CD4-positive, alpha-beta T cell treated with Interleukin-17A for 1 hour (primary cell): ENCODE measurements around the gene SRBD1.

Source experiments
- DNase-seq: peaks from one replicate; pipeline ENCODE4 v3.0.0-alpha.2; 2020

The SRBD1 gene

DNA sequence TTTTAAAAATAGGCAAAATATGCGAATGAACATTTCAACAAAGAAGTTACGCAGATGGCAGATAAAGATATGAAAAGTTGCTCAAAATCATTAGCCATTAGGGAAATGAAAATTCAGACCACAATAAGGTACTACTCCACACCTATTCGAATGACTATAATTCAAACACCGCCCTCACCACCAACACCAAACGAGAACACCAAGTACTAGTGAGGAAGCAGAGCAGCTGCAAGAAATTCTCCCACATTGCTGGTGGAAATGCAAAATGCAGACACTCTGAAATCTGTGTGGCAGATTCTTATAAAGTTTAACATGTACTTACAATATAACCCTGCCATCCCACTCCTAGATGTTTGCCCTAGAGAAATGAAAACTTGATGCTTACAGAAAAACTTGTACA lies 23.2 kb upstream of the SRBD1 start:
- no peak for DNase-seq

DNA sequence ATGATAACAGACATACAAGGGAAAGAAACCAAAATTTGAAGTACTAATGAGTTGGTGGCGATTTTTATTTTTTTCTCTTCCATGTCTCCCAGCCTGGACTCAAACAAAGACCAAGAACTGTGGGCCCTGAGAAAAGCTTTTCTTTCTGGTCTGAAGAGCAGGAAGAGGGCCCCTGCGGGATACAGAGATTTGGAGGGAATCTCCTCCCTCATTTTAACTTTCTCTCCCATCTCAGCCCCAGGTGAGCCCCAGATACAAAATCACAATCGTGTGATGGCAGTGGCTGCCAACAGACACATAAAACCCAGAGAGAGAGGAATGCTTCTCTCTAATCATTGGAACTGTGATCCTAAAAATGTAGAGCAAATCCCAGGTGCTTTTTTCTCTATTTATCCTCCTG lies 20.9 kb upstream of the SRBD1 start:
- no peak for DNase-seq

- no peak for DNase-seq
Measured at GRCh38 chr2:45631319-45631718, 20.3 kb upstream of the SRBD1 start.

DNA sequence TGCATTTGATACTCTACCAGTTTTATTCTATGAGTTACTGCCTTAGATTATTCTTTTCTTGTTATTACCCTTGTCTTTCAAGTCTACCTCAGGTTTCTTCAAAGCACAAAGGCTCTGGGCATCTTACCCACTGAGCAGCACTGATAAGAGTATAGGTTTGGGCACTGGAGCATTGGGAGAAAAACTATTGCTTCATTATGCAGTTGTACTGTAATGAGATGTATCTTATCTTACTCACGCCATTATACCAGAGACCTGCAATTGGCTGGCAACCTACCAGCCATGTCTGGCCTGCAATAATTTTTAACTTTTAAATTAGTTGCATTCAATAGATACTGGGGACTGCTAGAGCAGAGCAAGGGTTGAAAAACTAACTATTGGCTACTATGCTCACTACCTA lies 18.9 kb upstream of the SRBD1 start:
- no peak for DNase-seq

GRCh38 chr2:45627911-45628310 lies 16.8 kb upstream of the SRBD1 start:
- no peak for DNase-seq

DNA sequence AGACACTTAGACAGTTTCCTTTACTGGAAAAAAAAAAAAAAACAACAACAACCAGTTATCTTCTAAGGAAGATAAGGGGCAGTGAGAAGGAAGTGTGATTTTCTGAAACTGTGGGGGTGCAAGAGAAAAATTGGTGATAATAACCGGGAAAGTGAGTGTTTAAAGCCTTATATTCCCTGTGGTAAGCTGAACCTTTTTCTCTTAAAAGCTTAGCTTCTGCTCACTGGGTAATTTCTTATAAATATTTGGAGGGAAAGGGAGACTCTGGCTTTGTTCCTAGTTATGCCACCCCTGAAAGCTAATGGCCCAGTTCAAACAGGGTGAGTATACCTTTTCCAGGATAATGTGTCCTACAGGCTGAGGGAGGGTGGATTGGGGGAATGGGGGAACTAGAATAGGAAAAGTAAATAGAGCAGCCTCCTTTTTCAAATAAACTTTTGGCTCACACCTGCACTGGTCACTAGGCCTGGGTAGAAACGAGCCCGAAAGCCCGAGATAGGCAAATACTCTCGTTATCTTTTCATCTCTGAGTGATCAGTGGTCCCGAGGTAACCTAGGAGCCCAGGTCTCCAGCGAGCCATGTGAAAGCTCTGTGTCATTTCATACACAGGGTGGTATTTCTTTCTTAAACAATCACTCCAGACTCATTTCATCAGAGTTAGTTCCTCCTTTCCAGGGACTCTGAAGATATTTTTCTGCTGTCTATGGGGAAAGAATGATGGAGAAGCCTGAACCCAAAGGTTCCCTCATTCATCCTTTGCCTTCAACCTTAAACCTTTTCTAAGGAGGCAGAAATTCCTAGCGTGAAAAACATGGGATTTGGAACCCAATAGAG lies 15.5 kb upstream of the SRBD1 start:
- DNase-seq = no peak

- no peak for DNase-seq
Measured at GRCh38 chr2:45625824-45626223, 14.8 kb upstream of the SRBD1 start.

DNA sequence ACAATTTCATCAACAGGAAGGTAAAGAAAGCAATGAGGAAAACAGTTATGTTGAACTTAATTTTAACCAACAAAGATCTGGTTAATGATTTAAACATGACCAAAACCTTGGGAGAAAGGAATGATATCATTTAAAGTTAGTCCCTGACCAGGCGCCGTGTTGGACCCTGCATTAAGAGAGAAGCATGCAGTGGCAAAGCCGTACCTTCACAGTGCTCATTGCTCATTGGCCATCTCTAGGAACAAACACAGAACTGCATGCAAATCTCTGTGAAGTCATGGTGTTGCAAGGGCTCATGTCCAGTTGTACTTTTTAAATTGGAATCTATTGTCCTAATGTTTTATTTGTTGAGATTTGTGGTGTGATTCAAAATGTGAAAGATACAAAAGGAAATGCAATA lies 12.0 kb upstream of the SRBD1 start:
- DNase-seq = no peak

DNA sequence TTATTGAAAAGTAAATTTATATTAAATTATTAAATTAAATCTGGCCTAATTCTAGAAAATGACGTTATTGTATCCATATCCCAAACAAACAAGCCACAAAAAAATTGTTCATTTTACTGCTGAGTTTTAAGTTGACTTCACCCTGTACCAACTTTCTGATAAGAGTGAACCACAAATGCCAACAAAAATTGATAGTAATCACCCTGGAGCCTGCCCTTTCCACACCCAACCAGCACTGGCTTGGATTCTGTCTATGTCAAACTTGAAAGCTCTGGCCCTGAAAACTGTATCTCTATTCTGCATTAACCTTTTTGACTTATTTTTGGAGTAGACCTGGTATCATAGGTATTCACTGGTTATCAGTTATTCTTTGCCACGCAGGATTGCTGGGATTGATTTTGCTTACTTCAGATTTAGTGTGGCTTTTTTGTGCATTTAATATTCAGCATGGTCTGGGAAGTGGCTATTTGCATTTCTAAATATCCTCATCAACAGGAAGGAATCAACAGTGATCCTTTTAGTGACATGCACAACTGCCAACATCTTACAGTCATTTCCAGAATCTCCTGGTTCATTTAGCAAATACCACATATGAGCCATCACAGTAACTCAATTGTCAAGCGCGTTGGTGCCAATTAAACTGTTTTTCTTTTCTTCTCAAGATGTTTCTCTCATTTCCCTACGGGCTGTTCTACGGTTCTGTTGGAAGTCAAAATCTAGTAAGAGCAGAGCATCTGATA lies 11.4 kb upstream of the SRBD1 start:
- DNase-seq = no peak

GRCh38 chr2:45617496-45617895 lies 6.4 kb upstream of the SRBD1 start:
- DNase-seq = no peak

DNA sequence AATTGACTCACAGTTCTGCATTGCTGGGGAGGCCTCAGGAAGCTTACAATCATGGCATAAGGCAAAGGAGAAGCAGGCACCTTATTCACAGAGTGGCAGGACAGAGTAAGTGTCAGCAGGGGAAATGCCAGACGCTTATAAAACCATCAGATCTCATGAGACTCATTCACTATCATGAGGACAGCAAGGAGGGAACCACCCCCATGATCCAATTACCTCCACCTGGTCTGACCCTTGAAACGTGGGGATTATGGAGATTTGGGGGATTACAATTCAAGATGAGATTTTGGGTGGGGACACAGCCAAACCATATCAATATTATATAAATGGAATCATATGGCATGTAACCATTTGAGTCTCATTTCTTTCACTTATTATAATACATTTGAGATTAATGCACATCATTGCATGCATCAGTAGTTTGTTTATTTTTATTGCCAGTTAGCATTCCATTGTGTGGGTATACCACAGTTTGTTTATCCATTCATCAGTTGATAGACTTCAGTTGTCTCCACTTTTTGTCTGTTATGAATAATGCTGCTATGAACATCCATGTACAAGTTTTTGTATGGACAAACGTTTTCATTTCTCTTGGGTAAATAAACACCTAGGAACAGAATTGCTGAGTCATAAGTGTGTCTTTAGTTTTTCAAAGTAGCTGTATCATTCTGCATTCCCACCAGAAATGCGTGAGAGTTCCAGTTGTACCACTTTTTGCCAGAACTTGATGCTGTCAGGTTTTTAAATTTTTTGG lies 5.8 kb upstream of the SRBD1 start:
- no peak for DNase-seq

DNA sequence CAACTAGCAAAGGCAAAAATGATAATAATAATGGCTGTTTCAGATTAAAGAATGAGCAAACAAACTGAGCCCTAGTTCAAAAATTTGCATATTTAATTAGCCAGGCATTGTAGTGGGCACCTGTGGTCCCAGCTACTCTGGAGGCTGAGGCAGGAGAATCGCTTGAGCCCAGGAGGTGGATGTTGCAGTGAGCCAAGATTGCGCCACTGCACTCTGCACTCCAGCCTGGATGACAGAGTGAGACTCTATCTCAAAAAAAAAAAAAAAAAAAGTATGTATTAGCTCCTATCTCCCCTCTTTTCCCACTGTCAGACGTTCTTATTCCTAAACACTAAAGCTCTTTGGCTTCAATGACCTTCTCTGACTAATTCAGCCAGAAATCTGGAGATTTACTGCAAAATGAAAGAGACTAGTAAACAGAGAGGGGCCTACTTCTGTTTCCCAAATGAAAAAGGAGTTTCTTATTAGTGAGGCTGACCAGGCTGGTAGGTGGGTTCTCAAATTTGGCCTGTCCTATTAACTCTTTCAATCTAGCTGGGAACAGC lies 3.9 kb upstream of the SRBD1 start:
- no peak for DNase-seq

DNA sequence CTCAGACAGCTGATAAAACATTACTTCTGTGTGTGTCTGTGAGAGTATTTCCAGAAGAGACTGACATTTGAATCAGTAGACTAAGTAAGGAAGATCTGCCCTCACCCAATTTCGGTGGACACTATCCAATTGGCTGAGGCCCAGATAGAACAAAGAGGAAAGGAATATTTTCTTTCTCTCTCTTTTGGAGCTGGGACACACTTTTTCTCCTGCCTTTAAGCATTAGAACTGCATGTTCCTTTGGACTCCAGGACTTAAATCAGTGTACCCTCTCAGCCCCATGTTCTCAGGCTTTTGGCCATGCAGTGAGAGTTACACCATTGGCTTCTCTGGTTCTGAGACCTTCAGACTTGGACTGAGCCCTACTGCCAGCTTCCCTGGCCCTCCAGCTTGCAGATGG lies 3.3 kb upstream of the SRBD1 start:
- no peak for DNase-seq

DNA sequence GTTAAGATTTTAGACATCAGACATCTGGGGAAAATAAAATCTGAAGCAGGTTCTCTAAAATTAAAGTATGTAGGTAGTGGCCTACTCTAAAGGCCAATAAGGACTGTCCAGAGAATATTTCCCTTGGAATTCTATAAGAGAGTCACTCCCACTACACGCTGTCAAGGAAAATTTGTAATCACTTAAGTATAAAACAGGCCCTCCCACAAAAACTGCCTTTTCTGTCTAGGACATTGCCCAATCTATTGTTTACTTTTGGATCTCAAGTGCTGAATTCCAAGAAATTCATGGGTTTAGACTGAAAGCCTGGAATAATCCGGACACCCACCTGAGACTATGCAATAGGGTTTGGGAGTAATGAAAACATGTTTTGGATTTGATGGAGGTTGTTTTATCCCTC lies 1.7 kb upstream of the SRBD1 start:
- DNase-seq = no peak

DNA sequence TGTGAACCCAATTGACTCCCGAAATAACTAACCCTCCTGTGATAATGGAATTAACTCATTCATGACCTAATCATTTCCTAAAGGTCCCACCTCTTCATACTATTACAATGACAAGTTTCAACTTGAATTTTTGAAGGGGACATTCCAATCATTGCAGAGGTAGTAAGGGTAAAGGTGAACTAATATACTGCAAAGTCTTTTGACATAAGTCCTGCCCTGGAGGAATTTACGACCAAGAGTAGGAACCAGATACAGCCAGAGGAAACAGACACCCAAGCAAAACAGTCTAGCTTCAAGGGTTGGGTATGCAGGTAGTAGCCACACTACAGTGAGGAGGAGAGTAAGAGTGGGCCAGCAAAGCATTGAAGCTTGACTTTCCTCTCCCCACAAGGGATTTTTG lies 1.2 kb upstream of the SRBD1 start:
- no peak for DNase-seq

- DNase-seq = peak; percentile 56
Measured at GRCh38 chr2:45610281-45611019, 617 bp downstream of the SRBD1 start.

GRCh38 chr2:45607701-45608100 lies 3.4 kb downstream of the SRBD1 start:
- no peak for DNase-seq

- DNase-seq = no peak
Measured at GRCh38 chr2:45606796-45607195, 4.3 kb downstream of the SRBD1 start.

DNA sequence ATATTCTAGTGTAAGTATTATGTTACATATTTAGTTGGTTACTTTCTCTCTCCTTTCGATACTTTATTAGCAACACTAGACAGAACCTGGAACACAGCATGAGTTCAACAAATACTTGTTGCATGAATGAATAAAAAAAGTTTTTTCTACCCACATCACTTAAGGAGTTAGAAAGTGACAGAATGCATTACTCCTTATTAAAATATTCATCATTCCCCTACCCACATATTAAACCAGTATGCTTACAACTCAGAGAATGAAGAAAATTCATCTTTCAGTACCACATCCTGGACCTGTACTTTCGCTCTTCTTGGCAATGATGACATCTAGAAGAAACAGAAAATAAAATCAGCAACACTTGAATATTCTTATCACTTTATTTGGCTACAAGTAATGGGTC lies 6.0 kb downstream of the SRBD1 start:
- DNase-seq = no peak

DNA sequence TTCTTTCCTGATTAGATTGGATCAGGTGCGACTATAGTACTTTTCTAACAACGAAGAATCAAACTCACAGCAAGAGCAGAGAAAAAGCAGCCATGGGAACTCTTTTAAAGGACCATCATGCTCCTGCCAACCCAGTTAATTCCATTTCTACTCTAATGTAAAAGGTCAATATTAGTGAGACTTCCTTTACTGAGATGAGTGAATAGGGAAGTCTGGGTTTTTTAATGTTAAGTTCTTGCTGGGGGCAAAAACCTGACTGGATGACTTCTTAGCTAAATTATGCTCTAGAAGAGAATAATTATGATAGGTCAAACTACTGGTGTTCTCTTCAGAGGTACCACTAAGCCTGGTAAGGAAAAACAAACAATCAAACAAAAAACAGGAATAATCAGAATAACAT lies 8.4 kb downstream of the SRBD1 start:
- no peak for DNase-seq

- no peak for DNase-seq
Measured at GRCh38 chr2:45598545-45598944, 12.5 kb downstream of the SRBD1 start.

DNA sequence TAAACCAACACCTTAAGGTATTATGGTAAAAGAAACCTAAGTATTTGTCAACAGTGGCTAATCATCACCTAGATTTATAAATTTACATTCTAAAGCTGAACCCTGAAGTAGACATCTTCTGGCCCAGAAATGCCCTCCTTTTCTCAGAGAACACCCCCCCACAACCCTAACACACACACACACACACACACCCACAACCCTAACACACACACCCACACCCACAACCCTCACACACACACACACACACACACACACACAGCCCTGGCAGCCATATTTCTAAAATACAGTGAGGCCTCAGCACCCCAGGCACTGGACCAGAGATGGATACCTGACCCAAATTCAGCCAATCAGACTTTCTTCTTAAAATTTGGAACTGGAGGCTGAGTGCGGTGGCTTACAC lies 14.3 kb downstream of the SRBD1 start:
- no peak for DNase-seq
